ENCODE results near the gene PRKN. TPM values are rescaled to one million over a fixed set of nuclear protein-coding genes. Genes with fewer than 3 reads are reported as not detected.

PRKN gene
- total RNA-seq, 1 donor from 2014 or later: 4.9 TPM

DNA sequence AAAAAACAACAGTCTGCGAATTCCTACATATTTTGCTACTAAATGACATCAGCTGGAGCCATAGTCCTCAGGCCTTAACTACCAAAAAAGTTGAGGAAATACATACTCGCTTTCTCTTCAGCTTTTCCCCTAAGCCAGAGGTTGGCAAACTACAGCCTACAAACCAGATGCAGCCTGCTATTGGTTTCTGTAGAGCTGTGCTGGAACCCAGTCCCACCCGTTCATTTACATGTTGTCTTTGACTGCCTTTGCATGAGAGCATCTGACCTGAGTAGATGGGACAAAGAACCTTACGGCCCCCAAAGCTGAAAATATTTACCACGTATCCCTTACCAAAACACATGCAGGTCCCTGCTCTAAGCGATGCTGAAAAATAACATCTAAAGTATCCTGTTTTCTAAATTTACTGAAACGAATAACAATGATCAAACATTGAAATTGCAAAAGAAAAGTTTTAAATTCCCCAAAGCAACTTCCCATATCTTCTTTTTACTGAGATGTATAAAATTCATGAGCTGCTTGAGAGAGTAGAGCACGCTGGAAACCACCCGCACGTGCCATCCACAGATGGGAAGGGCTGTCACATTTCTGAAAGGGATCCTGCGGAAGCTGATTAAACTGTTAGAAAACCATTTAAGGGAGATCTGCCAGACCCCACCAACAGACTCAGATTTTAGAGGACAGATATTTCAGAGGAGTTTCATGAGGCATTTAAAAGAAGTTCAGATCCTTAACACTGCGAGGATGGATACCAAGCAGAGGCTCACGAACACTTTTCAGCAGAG is 124.1 kb downstream of the PRKN start:
- Histone ChIP-seq H3K27me3 (no peaks in the 10 kb centered on the region), H3K36me3 (no peaks in the 10 kb centered on the region), H3K27ac (no peak overlapping the region), H3K4me1 (no peaks in the 10 kb centered on the region), H3K9me3 (no peaks in the 10 kb centered on the region), H3K4me3 (no peak overlapping the region)
- TF ChIP-seq POLR2AphosphoS5 (IDR thresholded peaks at IDR 0.05; ENCODE audit: insufficient read depth in 1 of 2, low read depth in 1 of 2) (no peak), POLR2A (IDR thresholded peaks at IDR 0.05) (no peak)
- TF ChIP-seq, protein P1, sequence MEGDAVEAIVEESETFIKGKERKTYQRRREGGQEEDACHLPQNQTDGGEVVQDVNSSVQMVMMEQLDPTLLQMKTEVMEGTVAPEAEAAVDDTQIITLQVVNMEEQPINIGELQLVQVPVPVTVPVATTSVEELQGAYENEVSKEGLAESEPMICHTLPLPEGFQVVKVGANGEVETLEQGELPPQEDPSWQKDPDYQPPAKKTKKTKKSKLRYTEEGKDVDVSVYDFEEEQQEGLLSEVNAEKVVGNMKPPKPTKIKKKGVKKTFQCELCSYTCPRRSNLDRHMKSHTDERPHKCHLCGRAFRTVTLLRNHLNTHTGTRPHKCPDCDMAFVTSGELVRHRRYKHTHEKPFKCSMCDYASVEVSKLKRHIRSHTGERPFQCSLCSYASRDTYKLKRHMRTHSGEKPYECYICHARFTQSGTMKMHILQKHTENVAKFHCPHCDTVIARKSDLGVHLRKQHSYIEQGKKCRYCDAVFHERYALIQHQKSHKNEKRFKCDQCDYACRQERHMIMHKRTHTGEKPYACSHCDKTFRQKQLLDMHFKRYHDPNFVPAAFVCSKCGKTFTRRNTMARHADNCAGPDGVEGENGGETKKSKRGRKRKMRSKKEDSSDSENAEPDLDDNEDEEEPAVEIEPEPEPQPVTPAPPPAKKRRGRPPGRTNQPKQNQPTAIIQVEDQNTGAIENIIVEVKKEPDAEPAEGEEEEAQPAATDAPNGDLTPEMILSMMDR (IDR thresholded peaks at IDR 0.05): no peak
- no peak for DNase-seq (ENCODE audit: extremely low spot score in 2 of 2)
- intact Hi-C loops (cut with DNase I): no loop called here

GRCh38 chr6:162602759-162603158 is 124.8 kb downstream of the PRKN start:
- Histone ChIP-seq H3K27ac (no peak overlapping the region), H3K9me3 (no peaks in the 10 kb centered on the region), H3K36me3 (no peaks in the 10 kb centered on the region), H3K4me1 (no peaks in the 10 kb centered on the region), H3K27me3 (no peaks in the 10 kb centered on the region), H3K4me3 (no peak overlapping the region)
- intact Hi-C loops (cut with DNase I): no loop called here
- no peak for DNase-seq (ENCODE audit: extremely low spot score in 2 of 2)
- TF ChIP-seq POLR2A (IDR thresholded peaks at IDR 0.05): no peak
- no peak for TF ChIP-seq POLR2AphosphoS5 (IDR thresholded peaks at IDR 0.05; ENCODE audit: insufficient read depth in 1 of 2, low read depth in 1 of 2)
- TF ChIP-seq, protein P1 (IDR thresholded peaks at IDR 0.05): no peak

- H3K4me3 ChIP-seq: no peak overlapping the region
- intact Hi-C loops (cut with DNase I): no loop called here
- no peaks in the 10 kb centered on the region for H3K9me3 ChIP-seq
- H3K36me3 ChIP-seq: no peaks in the 10 kb centered on the region
- no peak for DNase-seq (ENCODE audit: extremely low spot score in 2 of 2)
- H3K27ac ChIP-seq: no peak overlapping the region
- no peaks in the 10 kb centered on the region for H3K4me1 ChIP-seq
- TF ChIP-seq, protein P1 (IDR thresholded peaks at IDR 0.05): no peak
- TF ChIP-seq POLR2AphosphoS5 (IDR thresholded peaks at IDR 0.05; ENCODE audit: insufficient read depth in 1 of 2, low read depth in 1 of 2): no peak
- TF ChIP-seq POLR2A (IDR thresholded peaks at IDR 0.05): no peak
- H3K27me3 ChIP-seq: no peaks in the 10 kb centered on the region
Observed at GRCh38 chr6:162596676-162597075, 130.9 kb downstream of the PRKN start.

DNA sequence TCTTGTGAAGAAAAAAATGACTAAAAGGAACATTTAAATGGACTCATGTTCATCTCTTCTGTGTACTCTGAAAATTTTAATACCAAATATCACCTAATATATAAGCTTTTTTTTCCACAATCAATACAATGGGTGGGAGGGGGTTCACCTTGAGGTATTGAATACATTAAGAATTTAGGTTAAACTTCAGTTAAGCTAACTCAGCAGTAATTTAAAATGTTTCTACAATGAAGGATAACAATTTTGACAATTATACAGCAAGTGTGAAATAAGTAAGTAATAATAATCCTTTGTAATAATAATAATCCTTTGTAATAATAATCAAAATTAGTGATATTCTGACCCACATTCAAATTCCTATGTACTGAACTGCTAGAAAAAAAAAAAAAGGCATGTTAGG is 136.0 kb downstream of the PRKN start:
- no peaks in the 10 kb centered on the region for H3K27me3 ChIP-seq
- no peaks in the 10 kb centered on the region for H3K36me3 ChIP-seq
- H3K9me3 ChIP-seq: no peaks in the 10 kb centered on the region
- no peak overlapping the region for H3K4me3 ChIP-seq
- no peak overlapping the region for H3K27ac ChIP-seq
- H3K4me1 ChIP-seq: no peaks in the 10 kb centered on the region
- TF ChIP-seq POLR2AphosphoS5 (IDR thresholded peaks at IDR 0.05; ENCODE audit: insufficient read depth in 1 of 2, low read depth in 1 of 2) (no peak), POLR2A (IDR thresholded peaks at IDR 0.05) (no peak)
- TF ChIP-seq, protein P1 (IDR thresholded peaks at IDR 0.05): no peak
- DNase-seq (ENCODE audit: extremely low spot score in 2 of 2): no peak
- intact Hi-C loops (cut with DNase I): no loop called here
